Measurements from ENCODE around the gene PRPS1.
A peak's percentile ranks its signal among the peaks of the same experiment; 100 is the strongest.

The PRPS1 gene

DNA sequence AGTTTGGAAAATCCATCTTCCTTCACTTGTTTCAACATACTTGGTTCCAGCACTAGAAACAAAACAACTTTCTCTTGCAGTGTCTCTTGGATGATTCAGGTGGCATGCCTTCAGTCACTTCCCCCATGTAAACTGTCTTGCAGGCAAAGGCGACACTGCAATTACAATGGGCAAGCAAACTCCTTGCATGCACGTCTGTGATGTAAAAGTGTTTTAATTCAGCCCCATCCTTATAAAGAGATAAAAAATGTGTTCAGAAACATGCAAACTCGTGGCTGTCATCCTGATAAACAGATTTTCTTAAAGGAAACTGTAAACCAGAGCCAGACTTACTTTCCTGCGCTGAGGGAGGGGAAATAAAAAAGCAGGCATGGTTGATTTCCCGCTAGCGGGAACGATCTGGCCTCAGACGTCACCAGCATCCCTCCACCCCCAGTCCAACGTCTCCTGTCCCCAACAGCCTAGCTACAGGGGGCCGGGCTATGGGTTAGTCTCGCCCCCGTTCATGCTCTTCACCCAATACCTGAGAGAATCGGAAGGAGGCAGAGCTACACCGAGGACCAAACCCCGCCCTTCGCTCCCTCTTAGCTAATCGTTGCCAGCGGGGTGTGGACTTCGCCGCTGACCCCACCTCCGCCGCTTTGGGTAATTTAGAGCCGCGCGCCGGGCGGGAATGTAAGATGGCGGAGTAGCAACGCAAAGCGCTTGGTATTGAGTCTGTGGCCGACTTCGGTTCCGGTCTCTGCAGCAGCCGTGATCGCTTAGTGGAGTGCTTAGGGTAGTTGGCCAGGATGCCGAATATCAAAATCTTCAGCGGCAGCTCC is at the start of gene PRPS1:
Gene PRPS1 (plus strand): TSS at position 673 of the 824 bp plus-strand sequence. CDS start 119 bp downstream, at position 792.
- peak within 1 kb of the TSS; percentile 58 for H3K4me3 ChIP-seq (ENCODE audit: low read depth, low read length)
- TF ChIP-seq, protein P1, sequence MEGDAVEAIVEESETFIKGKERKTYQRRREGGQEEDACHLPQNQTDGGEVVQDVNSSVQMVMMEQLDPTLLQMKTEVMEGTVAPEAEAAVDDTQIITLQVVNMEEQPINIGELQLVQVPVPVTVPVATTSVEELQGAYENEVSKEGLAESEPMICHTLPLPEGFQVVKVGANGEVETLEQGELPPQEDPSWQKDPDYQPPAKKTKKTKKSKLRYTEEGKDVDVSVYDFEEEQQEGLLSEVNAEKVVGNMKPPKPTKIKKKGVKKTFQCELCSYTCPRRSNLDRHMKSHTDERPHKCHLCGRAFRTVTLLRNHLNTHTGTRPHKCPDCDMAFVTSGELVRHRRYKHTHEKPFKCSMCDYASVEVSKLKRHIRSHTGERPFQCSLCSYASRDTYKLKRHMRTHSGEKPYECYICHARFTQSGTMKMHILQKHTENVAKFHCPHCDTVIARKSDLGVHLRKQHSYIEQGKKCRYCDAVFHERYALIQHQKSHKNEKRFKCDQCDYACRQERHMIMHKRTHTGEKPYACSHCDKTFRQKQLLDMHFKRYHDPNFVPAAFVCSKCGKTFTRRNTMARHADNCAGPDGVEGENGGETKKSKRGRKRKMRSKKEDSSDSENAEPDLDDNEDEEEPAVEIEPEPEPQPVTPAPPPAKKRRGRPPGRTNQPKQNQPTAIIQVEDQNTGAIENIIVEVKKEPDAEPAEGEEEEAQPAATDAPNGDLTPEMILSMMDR (IDR thresholded peaks at IDR 0.05; ENCODE audit: borderline replicate concordance, insufficient read depth, low read depth, low read length), result no peak

DNA sequence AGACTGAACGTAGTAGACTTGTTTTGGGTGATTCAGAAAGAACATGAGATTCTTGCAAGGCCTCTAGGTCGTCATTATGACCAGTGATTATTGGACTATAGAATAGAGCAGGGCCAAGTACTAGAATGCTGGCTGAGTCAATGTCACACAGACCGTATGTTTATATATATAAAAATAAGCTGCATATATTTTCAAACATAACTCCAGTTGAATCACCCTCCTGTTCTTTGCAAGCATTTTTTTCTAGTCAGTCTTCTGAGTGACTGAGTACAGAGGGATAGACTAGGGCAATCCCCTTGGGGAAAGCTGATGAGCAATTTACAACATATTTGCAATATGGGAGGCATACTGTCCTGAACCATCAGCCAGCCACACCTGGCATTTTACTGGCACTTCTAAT is 48.4 kb upstream of the PRPS1 start:
- TF ChIP-seq, protein P1 (IDR thresholded peaks at IDR 0.05; ENCODE audit: borderline replicate concordance, insufficient read depth, low read depth, low read length), result no peak

DNA sequence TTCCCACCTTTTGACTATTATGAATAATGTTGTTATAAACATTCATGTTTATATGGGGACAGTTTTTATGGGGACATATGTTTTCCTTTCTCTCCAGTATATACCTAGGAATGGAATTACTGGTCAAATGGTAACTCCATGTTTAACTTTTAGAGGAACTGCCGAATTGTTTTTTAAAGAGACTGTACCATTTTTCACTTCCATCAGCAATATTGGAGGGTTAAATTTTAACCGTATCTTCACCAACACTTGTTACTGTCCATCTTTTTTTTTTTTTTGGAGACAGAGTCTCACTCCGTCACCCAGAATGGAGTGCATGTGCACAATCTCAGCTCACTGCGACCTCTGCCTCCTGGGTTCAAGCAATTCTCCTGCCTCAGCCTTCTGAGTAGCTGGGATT is 46.4 kb upstream of the PRPS1 start:
- TF ChIP-seq, protein P1 (IDR thresholded peaks at IDR 0.05; ENCODE audit: borderline replicate concordance, insufficient read depth, low read depth, low read length), result no peak

More for the DNA sequence above, 48.4 kb upstream of the PRPS1 start:
- H3K4me3 ChIP-seq (ENCODE audit: low read depth, low read length), result no peak overlapping the region

DNA sequence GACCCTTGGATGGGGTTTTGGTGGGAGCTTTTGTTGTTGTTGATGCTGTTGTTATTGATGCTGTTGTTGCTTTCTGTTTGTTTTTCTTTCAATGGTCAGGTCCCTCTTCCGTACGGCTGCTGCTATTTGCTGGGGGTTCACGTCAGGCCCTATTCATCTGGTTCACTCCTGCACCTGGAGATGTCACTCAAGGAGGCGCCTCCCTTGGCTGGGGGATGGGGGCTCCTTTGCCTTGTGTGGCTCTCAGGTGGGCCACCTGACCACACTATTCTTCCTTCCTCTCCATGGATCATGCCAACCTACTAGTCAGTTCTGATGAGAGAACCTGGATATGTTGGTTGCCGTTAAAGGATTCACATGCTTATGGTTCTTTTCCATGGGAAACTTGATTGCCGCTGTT is 39.1 kb upstream of the PRPS1 start:
- TF ChIP-seq, protein P1 (IDR thresholded peaks at IDR 0.05; ENCODE audit: borderline replicate concordance, insufficient read depth, low read depth, low read length), result no peak
- no peak overlapping the region for H3K4me3 ChIP-seq (ENCODE audit: low read depth, low read length)

More for the DNA sequence above, 46.4 kb upstream of the PRPS1 start:
- H3K4me3 ChIP-seq (ENCODE audit: low read depth, low read length), result no peak overlapping the region

DNA sequence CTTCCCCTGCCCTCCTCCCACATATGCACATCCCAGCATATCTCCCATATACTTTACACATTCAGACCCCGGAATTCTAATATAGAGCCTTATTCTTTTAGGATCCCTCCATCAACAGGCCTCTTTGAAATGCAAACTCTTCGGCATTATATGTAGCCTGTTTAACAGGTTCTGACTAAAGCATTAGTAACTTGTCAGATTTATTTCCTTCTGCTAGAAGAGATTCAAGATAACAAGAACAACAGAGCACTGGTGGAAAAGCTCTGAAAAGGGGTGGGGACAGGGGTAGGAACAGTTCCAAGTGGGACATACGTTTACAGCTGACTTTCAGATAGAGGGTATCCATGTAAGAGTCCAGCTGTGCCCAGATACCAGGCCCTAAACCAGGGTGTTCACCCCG is 31.7 kb upstream of the PRPS1 start:
- TF ChIP-seq, protein P1 (IDR thresholded peaks at IDR 0.05; ENCODE audit: borderline replicate concordance, insufficient read depth, low read depth, low read length), result no peak

DNA sequence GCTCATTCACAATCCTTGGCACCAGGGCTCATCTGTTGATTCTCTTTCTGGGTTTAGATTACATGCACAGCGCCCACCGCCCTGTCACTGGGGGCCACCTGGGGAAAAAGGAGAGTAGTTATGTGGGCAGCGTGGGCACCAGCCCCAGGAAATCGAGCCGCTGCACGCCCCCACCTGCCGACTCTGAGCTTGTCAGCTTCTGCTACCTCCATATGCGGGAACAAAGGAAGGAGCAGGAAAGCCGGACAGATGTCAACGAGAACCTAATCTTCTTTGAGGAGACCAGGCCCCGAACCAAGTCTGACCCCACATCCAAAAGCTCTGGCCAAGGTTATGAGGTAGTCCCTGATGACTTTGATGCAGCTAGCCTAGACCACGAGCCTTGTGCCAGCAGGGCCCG is 31.0 kb upstream of the PRPS1 start:
- no peak overlapping the region for H3K4me3 ChIP-seq (ENCODE audit: low read depth, low read length)
- TF ChIP-seq, protein P1 (IDR thresholded peaks at IDR 0.05; ENCODE audit: borderline replicate concordance, insufficient read depth, low read depth, low read length), result no peak

More for the DNA sequence above, 31.7 kb upstream of the PRPS1 start:
- no peak overlapping the region for H3K4me3 ChIP-seq (ENCODE audit: low read depth, low read length)

DNA sequence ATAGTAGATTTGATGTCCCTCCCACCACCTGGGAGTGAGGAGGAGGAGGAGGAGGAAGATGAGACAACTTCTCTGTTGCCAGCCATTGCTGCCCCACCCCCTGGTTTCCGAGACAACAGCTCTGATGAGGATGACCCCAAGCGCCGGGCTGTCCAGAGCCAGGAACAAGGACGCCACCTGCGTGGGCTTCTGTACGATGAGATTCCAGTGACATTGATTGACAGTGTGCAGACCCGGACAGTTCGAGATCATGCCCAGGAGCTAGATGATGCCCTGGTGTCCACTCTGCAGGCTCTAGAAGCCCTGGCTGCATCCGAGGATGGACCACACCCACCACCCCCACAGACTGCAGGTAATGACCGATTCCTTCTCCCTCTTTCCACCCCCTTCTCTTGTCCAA is 30.5 kb upstream of the PRPS1 start:
- H3K4me3 ChIP-seq (ENCODE audit: low read depth, low read length), result no peak overlapping the region
- TF ChIP-seq, protein P1 (IDR thresholded peaks at IDR 0.05; ENCODE audit: borderline replicate concordance, insufficient read depth, low read depth, low read length), result no peak

Data from GM12875 (cell line).